ENCODE data around the gene IQSEC2.

Gene IQSEC2

DNA sequence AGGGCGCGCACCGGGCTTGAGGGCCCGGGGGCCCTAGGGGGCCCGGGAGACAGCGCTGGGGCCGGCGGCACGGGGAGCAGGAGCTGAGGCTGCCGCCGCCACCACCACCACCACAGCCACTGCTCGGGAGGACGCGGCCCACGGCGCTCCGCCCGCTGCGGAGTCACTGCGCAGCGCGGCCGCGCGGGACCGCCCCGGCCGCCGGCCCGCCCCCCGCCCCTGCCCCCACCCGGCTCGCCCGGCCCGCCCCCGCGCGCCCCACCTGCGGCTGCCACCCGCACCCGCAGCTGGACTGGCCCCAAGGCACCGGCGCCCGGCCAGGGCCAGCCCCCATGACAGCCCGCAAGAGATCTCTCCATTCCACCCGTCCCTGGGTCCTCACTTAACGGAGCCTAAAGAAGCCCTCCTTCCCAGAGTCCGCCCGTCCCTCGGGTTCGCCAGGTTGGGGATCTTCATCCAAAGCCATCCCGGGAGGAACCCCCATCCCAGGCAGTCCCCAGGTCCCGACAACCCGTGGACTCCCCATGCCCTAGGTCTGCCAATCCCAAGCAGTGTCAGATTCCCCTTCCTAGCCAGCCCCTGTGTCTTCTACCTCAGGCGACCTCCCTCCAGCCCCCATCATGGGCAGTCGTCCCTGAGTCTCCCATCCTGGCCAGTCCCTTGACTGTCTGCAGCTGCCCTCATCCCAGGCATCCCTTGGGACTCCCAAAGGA, 40.0 kb upstream of the IQSEC2 start:
- no peak for DNase-seq (ENCODE audit: low spot score)
- TF ChIP-seq, protein P1, sequence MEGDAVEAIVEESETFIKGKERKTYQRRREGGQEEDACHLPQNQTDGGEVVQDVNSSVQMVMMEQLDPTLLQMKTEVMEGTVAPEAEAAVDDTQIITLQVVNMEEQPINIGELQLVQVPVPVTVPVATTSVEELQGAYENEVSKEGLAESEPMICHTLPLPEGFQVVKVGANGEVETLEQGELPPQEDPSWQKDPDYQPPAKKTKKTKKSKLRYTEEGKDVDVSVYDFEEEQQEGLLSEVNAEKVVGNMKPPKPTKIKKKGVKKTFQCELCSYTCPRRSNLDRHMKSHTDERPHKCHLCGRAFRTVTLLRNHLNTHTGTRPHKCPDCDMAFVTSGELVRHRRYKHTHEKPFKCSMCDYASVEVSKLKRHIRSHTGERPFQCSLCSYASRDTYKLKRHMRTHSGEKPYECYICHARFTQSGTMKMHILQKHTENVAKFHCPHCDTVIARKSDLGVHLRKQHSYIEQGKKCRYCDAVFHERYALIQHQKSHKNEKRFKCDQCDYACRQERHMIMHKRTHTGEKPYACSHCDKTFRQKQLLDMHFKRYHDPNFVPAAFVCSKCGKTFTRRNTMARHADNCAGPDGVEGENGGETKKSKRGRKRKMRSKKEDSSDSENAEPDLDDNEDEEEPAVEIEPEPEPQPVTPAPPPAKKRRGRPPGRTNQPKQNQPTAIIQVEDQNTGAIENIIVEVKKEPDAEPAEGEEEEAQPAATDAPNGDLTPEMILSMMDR (conservative IDR thresholded peaks at IDR 0.05; ENCODE audit: low read depth) = no peak
- ChIA-PET CTCF (interaction anchor here (1.2 kb wide), 1 partner anchor 9 kb away, joined by 3 read pairs; no protein-coding TSS in a partner anchor), POLR2A (ENCODE audit: low non-redundant PET) (no interaction called here)
- H3K27ac ChIP-seq = no peak overlapping the region

DNA sequence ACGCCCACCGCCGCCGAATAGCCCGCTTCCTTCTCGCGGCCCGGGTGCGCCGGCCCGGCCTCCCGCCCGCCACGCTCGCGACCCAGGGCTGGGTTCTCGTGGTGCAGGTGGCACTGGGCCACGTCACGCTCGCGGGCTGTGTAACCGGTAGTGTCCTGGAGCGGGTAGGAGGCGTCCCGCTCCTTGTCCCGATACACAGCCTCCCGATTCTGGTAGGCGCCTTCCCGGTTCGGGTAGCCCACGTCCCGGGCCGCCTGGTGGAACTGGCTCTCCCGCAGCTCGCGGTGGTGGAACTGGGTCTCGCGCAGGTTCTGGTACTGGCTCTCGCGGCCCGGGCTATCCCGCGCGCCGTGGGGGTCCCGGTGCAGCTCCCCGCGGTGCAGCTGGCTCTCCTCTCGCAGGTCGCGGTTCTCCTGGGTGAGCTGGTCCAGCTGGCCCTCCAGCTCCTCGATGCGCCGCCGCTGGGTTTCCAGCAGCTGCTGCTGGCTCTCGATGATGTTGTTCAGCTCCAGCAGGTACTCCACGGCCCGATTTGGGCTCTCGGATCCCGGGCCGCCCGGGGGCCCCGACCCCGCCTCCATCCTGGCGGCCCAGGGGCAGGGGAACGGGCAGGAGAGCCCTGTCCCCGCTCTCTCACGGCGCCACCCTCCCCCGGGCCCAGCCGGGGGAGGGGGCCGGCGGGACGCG, 39.3 kb upstream of the IQSEC2 start:
- no peak overlapping the region for H3K27ac ChIP-seq
- ChIA-PET CTCF (interaction anchor here (0.6 to 1.2 kb wide), 5 partner anchors 9 to 120 kb away, joined by 3 to 4 read pairs (median 3); no protein-coding TSS in a partner anchor), POLR2A (ENCODE audit: low non-redundant PET) (no interaction called here)
- TF ChIP-seq, protein P1 (conservative IDR thresholded peaks at IDR 0.05; ENCODE audit: low read depth) = no peak
- no peak for DNase-seq (ENCODE audit: low spot score)

DNA sequence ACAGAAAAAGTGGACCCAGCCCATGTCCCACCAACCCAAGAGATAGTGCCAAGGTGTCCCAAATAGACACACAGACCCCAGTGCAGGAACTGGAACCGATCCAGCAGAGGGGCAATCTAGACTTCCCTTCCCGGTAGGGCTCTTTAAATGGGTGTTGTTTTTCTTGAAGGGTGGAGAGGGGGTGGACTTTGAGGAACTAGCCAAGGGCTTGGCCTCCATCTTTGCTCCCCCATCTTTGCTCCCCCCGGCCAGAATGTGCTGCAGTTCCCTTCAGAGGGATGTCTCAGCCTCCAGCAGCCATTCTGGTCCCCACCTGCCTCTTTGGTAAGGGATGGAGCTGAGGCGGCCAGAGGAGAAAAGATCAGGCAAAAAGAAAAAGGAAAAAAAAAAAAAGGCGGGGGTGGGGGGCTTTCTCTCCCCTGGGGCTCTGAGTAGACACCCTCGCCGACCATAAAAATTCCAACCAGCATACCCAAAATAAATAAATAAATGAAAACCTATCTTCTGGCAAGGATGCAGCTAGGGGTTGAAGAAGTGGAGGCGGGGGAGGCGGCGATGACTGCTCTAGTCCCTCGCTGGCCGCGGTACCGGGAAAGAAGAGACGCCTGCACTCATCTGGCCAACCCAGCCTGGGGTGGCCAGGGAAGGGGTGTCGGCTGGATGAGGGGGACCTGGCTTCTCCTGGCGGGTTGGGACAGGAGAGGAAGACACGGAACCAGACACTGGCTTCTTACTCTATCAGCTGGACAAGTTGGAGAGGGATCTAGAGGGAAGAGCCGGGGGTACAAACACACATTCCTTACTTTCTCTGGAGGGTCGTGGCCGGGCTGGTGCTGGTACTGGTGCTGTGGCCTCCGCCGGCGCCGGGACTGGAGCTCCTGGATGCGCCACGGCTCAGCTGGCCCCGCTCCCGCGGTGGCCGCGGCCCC, 38.5 kb upstream of the IQSEC2 start:
- CTCF ChIA-PET = interaction anchor here (0.6 to 1.2 kb wide), 5 partner anchors 10 to 121 kb away, joined by 3 to 4 read pairs (median 3); no protein-coding TSS in a partner anchor
- no peak overlapping the region for H3K27ac ChIP-seq
- DNase-seq (ENCODE audit: low spot score) = no peak
- TF ChIP-seq, protein P1 (conservative IDR thresholded peaks at IDR 0.05; ENCODE audit: low read depth) = no peak
- POLR2A ChIA-PET (ENCODE audit: low non-redundant PET) = no interaction called here

DNA sequence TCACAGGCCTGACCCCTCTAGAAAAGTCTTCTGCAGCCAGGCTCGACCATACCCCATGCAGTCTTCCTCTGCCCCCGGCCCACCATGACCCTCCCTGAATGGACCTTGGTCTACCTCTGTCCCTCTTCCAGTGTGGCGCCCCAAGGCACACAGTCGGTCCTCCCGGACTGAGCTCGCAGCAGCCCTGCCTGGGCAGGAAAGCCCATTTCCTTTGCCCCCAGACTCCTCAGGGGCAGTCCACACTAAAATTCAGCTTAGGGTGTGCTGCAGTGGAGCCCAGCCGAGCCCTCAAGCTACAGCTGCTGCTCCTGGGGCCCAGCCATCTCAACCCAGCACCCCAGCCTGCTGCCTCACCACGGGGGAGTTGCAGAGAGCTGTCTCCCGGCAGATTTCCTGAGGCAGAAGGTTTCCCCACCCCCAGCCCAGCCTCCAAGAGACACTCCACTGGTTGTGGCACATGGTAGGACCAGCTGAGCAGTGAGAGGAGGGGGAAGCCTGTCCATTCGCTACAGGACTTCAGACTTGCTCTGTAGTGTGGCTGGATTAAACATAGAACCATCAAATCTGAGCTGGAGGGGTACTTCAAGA, 37.5 kb upstream of the IQSEC2 start:
- CTCF ChIA-PET = interaction anchor here (1.0 kb wide), 2 partner anchors 35 to 69 kb away, joined by 3 read pairs; no protein-coding TSS in a partner anchor
- H3K27ac ChIP-seq = no peak overlapping the region
- POLR2A ChIA-PET (ENCODE audit: low non-redundant PET) = no interaction called here
- TF ChIP-seq, protein P1 (conservative IDR thresholded peaks at IDR 0.05; ENCODE audit: low read depth) = no peak
- no peak for DNase-seq (ENCODE audit: low spot score)

DNA sequence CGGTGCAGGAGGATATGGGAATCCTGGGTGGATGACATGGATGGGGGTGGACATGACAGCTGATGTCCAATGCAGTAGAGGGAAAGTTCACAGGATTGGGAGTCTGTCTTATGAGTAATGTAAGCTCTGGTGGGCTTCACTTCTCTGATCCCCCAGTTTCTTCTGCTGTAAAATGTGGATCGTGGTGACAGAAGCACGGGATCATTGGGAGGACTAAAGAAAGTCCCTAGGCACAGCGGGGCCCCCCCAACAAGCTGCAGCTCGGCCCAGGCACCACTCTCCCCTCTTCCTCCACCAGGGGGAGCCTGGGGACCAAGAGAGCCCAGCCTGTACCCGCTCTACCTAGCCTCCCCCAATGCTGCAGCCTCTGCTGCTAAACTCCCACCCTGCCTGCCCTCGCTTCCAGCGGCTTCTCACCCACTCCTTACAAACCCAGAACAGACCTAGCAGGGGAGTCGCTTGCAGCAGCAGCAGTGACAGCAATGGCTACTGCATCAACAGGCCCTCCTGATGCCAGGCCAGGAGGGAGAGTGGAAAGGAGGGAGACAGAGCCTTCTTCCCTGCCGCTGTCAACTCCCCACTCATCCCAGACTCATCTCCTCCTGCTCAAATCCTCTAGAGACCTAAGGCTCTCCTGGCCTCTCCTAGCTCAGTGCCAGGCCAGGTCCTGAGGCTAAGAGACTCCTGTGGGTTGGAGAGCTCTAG, 36.1 kb upstream of the IQSEC2 start:
- DNase-seq (ENCODE audit: low spot score) = peak; percentile 60
- ChIA-PET CTCF (interaction anchor here (0.5 to 1.3 kb wide), 7 partner anchors 9 to 1307 kb away, joined by 3 to 6 read pairs (median 3); no protein-coding TSS in a partner anchor), POLR2A (ENCODE audit: low non-redundant PET) (interaction anchor here (0.6 kb wide), 1 partner anchor 35 kb away, joined by 5 read pairs; no protein-coding TSS in a partner anchor)
- no peak overlapping the region for H3K27ac ChIP-seq
- TF ChIP-seq, protein P1 (conservative IDR thresholded peaks at IDR 0.05; ENCODE audit: low read depth) = peak; percentile 77

Measured in RWPE1 (cell line).